Gastroesophageal sphincter (tissue), 4 donors: ENCODE results near the gene OCA2. TPM values are rescaled to one million over a fixed set of nuclear protein-coding genes. Genes with fewer than 3 reads are reported as not detected.

Experiments
- ATAC-seq: fragments of 150-250 bp; one replicate; pipeline ENCODE4 v1.9.1; 2016; ENCODE audit warnings: mild to moderate bottlenecking, moderate library complexity
- H3K27ac ChIP-seq, 4 donors: fragments of 200-600 bp; sonication (generic) in 3 of 4; 1 replicate in 3 of 4; 2 replicates in 1 of 4; pipeline ENCODE4 v1.5.1; 2016 to 2019
- H3K27me3 ChIP-seq: fragments of 200-600 bp; sonication (generic); one replicate; pipeline ENCODE4 v1.5.1; 2019
- H3K36me3 ChIP-seq, 2 donors: fragments of 200-600 bp; sonication (generic); one replicate each; pipeline ENCODE4 v1.5.1; 2019; ENCODE audit warnings: control low read depth in 1 of 2
- H3K4me1 ChIP-seq, 3 donors: fragments of 200-600 bp; sonication (generic); 1 replicate in 2 of 3; 2 replicates in 1 of 3; pipeline ENCODE4 v1.5.1; 2016 to 2019; ENCODE audit warnings: control low read depth in 2 of 3
- H3K4me3 ChIP-seq, 2 donors: fragments of 200-600 bp; sonication (generic); one replicate each; pipeline ENCODE4 v1.5.1; 2019; ENCODE audit warnings: mild to moderate bottlenecking in 1 of 2, moderate library complexity in 1 of 2
- H3K9me3 ChIP-seq, 3 donors: fragments of 200-600 bp; sonication (generic); one replicate each; pipeline ENCODE4 v1.5.1; 2017 to 2019; ENCODE audit warnings: control low read depth in 2 of 3
- EP300 ChIP-seq: sonication (generic); formaldehyde crosslinking; IDR thresholded peaks from one replicate; pipeline ENCODE4 v1.6.1; 2017; ENCODE audit warnings: antibody characterized with exemption, mild to moderate bottlenecking
- POLR2A ChIP-seq, 2 donors: fragments of 450-650 bp; IDR thresholded peaks; one replicate each; pipeline ENCODE4 v1.6.1; 2017; ENCODE audit warnings: antibody characterized with exemption in 2 of 2, mild to moderate bottlenecking in 2 of 2, moderate library complexity in 1 of 2
- POLR2AphosphoS5 ChIP-seq: sonication (generic); formaldehyde crosslinking; IDR thresholded peaks from one replicate; pipeline ENCODE4 v1.6.1; 2017; ENCODE audit warnings: antibody characterized with exemption
- WGBS, 2 donors: methylation state at CpG; one replicate each; pipeline ENCODE4 v1.1.5; 2018; ENCODE audit warnings: low coverage in 1 of 2; 5-methylcytosine and 5-hydroxymethylcytosine counted together
- total RNA-seq, 4 donors: library from RNA; depleted of rRNA; stranded (reverse); fragments of >200 nt; gene quantifications; one replicate each; pipeline ENCODE4 v1.1.0, GENCODE V29; 2016
- TF ChIP-seq, protein P1 (sequence below), 4 experiments: fragments of 200-600 bp in 2 of 4; fragments of 450-650 bp in 2 of 4; sonication (generic) in 1 of 4; IDR thresholded peaks; one replicate each; pipeline ENCODE4 v1.5.1; 2017 to 2019; ENCODE audit warnings: antibody characterized with exemption in 4 of 4, mild to moderate bottlenecking in 2 of 4, moderate library complexity in 2 of 4

Gene OCA2
- total RNA-seq, 4 donors from 2014 or later: 0.40 to 2.0 (median 1.1) TPM; not detected in 1

DNA sequence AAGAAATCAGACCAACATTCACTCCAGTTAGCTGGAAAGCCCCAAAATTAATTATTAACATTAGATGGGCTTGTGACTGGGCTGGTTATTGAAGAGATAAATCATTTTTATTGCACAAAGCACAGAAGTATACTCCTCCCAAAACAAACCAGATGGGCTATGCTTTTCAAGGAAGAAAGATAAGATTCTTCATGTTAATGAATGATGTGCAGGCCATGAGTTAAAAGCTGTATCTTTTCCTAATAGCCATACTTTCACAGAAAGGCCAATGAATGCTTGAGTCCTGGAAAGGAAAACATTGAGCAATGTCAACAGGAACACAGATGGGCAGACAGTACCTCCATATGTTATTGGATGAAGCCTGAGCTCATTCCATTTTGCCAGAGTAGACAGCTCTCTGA lies 55.4 kb downstream of the OCA2 start:
- H3K9me3 ChIP-seq: peaks cover 0 to 7% (median 0%) of the 10 kb centered on the region in 3 donors
- H3K27me3 ChIP-seq: peaks cover 5% of the 10 kb centered on the region
- no peak overlapping the region for H3K27ac ChIP-seq
- no peaks in the 10 kb centered on the region for H3K4me1 ChIP-seq
- no peak for TF ChIP-seq EP300
- TF ChIP-seq POLR2A (IDR thresholded peaks at IDR 0.05): no peak
- TF ChIP-seq, protein P1, sequence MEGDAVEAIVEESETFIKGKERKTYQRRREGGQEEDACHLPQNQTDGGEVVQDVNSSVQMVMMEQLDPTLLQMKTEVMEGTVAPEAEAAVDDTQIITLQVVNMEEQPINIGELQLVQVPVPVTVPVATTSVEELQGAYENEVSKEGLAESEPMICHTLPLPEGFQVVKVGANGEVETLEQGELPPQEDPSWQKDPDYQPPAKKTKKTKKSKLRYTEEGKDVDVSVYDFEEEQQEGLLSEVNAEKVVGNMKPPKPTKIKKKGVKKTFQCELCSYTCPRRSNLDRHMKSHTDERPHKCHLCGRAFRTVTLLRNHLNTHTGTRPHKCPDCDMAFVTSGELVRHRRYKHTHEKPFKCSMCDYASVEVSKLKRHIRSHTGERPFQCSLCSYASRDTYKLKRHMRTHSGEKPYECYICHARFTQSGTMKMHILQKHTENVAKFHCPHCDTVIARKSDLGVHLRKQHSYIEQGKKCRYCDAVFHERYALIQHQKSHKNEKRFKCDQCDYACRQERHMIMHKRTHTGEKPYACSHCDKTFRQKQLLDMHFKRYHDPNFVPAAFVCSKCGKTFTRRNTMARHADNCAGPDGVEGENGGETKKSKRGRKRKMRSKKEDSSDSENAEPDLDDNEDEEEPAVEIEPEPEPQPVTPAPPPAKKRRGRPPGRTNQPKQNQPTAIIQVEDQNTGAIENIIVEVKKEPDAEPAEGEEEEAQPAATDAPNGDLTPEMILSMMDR (IDR thresholded peaks at IDR 0.05): no peak
- no peak for TF ChIP-seq POLR2AphosphoS5
- no peak for ATAC-seq
- no peak overlapping the region for H3K4me3 ChIP-seq
- no peaks in the 10 kb centered on the region for H3K36me3 ChIP-seq

DNA sequence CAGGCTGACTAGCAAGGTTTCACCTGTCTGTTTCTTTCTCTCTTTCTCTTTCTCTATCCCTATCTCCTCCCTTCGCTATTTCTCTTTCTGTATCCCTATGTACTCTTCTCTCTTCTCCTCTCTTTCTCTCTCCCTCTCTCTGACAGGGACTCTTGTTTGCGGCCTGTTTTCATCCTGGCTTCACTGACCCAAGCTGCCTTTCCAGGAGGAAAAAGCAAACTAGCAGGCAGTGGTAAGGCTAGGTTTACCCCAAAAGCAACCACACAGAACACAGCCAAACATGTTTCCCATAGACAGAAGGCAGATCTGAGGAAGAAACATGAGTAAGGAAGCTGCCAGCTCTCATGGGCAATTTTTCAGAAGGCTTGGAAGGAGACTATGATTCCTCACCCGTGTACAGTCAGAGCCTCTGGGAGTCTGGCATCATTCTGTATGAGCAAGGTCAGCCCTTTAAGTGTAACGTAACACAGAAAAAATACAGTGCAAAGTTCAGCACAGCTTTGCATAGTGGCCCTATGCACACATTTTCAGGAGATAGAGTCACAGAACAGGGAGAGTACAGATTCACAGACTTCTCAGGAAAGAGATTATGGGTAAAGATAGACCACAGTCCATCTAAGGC lies 61.0 kb downstream of the OCA2 start:
- no peaks in the 10 kb centered on the region for H3K9me3 ChIP-seq
- no peaks in the 10 kb centered on the region for H3K27me3 ChIP-seq
- 62 to 100% methylated on average over 1 to 3 of the region's 4 CpGs for WGBS, 2 donors
- ATAC-seq: no peak
- TF ChIP-seq POLR2AphosphoS5 (no peak), POLR2A (IDR thresholded peaks at IDR 0.05) (no peak), EP300 (no peak)
- TF ChIP-seq, protein P1 (IDR thresholded peaks at IDR 0.05): no peak
- H3K4me1 ChIP-seq: no peaks in the 10 kb centered on the region
- H3K4me3 ChIP-seq: no peak overlapping the region
- H3K27ac ChIP-seq: no peak overlapping the region
- no peaks in the 10 kb centered on the region for H3K36me3 ChIP-seq

DNA sequence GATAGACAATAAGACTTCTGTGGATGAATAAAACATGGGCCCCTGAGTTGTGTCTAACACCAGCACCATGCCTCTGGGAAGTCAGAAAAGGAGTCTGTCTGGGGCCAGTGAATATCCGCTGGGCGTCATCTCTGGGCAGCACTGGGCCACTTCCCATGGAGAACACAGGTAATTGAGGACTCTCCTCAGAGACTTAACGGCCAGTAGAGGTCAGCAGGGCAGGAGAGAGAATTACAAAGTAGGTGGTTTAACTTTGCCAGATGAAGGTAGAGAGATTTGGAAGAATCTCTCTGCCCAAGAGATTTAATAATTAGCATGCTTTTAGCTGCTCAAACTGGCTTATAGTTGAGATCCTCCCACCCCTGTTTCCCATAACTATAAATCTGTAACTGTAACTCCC lies 65.7 kb downstream of the OCA2 start:
- Histone ChIP-seq H3K9me3 (no peaks in the 10 kb centered on the region), H3K4me3 (no peak overlapping the region), H3K27me3 (no peaks in the 10 kb centered on the region), H3K27ac (no peak overlapping the region), H3K36me3 (no peaks in the 10 kb centered on the region), H3K4me1 (no peaks in the 10 kb centered on the region)
- TF ChIP-seq POLR2A (IDR thresholded peaks at IDR 0.05) (no peak), POLR2AphosphoS5 (no peak), EP300 (no peak)
- TF ChIP-seq, protein P1 (IDR thresholded peaks at IDR 0.05): no peak
- WGBS, 2 donors: 42 to 93% methylated on average over 2 to 3 of the region's 3 CpGs
- ATAC-seq: no peak

DNA sequence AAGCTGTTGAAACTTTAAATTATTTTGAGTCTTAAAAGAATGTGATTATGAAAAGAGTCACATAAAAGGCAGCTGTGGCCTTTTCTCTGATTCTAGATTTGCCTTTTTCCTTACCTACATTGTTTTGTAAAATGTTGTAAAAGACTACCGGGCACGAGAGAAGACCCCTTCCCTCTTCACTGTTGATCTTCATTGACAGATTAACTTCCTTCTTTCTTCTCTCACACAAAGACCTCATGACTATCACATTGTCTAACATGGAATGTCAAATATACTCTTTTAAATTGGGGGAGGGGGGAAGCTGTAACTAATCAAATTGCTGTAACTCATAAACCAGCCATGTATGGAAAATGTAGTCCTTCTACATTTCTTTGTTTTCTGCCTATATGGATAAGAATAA lies 68.3 kb downstream of the OCA2 start:
- Histone ChIP-seq H3K27me3 (no peaks in the 10 kb centered on the region), H3K36me3 (no peaks in the 10 kb centered on the region), H3K4me3 (no peak overlapping the region), H3K27ac (no peak overlapping the region), H3K4me1 (no peaks in the 10 kb centered on the region), H3K9me3 (no peaks in the 10 kb centered on the region)
- WGBS, 2 donors: 59 to 66% methylated on average over 2 of the region's 2 CpGs
- no peak for ATAC-seq
- TF ChIP-seq POLR2A (IDR thresholded peaks at IDR 0.05): no peak
- TF ChIP-seq POLR2AphosphoS5: no peak
- TF ChIP-seq, protein P1 (IDR thresholded peaks at IDR 0.05): no peak
- TF ChIP-seq EP300: no peak

DNA sequence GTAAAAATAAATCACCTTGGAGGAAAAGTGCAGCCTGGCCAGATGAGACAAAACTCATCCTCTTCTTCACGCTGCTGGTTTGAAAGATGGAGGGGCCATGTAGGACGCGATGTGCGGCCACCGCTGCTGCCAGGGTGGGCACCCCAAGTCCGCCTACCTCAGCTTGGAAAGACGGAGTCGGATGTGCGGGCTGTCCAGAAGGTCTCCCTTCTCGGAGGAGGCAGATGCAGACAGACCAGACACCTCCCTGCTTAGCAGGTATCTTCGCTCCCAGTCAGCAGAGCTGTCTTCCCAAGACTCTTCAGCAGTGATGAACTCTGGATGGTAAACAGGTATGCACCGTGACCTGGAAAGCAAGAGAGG lies 71.4 kb downstream of the OCA2 start:
- 100% methylated on average over 1 of the region's 12 CpGs for WGBS, 2 donors
- Histone ChIP-seq H3K4me3 (no peak overlapping the region), H3K27ac (no peak overlapping the region), H3K4me1 (no peaks in the 10 kb centered on the region), H3K36me3 (no peaks in the 10 kb centered on the region), H3K27me3 (no peaks in the 10 kb centered on the region), H3K9me3 (no peaks in the 10 kb centered on the region)
- no peak for ATAC-seq
- TF ChIP-seq POLR2A (IDR thresholded peaks at IDR 0.05): no peak
- TF ChIP-seq POLR2AphosphoS5: no peak
- TF ChIP-seq, protein P1 (IDR thresholded peaks at IDR 0.05): no peak
- TF ChIP-seq EP300: no peak
